Left colon (tissue), 2 donors: ENCODE results near the gene SP1. TPM values are rescaled to one million over a fixed set of nuclear protein-coding genes. Genes with fewer than 3 reads are reported as not detected.
"Not testable (repeated sequence)": the region's sequence is repeated elsewhere in the genome, so short reads cannot be mapped to it uniquely, and the experiment has no call there.

Experiments used
- ATAC-seq: fragments of 200-7000 bp; cut with Tn5 transposase; one replicate; pipeline ENCODE4 v1.9.1; 2020; ENCODE audit warnings: mild to moderate bottlenecking, moderate library complexity
- DNase-seq, 2 donors: peaks; one replicate each; pipeline ENCODE4 v3.0.0-alpha.2; 2020
- intact Hi-C, 2 donors: fragments of 100-400 bp; cut with DNase I in 1 of 2; cut with micrococcal nuclease in 1 of 2; formaldehyde crosslinking; loops; one replicate each; pipeline versions ENCODE4 v1.11.2 to v1.14.0; 2022; cut with DNase I, micrococcal nuclease
- total RNA-seq, 2 donors: library from RNA; stranded (reverse); fragmentation: NEBNext Ultra II Directional; extraction: Animal tissue kit (Norgen Biotek cat#: 25700); gene quantifications; one replicate each; pipeline ENCODE4 v1.2.1, GENCODE V29; 2021
- donor health status: DM: no; HTN: no; CAD: no.
- donor health status: DM: yes; HTN: yes; CAD: no.

The SP1 gene
- total RNA-seq, 2 donors from 2014 or later, result 85.2 to 98.2 TPM

DNA sequence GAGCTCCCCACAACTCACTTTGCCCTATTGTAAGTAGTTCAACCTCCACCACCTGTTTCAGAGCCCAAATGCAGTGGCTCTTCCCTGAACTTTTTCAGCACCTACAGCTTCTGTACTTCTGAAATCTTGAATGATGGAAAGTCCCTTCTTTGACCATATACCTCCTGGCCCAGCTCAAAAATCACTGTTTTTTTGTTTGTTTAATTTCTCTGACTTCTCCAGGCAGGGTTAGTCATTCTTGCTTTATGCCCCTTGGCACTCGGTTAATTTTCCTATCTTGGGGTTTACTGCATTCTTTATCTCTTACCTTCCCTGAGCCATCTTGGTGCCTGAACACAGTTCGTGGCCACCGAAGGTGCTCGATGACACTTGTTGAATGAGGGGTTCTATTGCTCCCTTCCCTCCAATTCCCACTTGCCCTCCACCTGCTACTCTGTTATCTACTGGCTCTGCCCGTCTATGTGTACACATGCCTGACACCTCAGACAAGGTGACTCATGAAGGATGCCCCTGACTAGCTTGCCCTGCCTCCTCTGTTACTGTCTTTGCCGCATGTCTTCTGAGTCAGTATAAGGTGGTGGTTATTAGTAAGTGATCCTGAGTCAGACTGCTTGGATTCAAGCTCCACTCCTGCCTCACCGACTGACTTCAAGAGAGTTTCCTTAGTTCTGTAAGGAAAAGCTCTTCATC lies 48.1 kb downstream of the SP1 start:
- intact Hi-C loops, result no loop called here
- DNase-seq, result no peak
- peak; percentile 82 for ATAC-seq

DNA sequence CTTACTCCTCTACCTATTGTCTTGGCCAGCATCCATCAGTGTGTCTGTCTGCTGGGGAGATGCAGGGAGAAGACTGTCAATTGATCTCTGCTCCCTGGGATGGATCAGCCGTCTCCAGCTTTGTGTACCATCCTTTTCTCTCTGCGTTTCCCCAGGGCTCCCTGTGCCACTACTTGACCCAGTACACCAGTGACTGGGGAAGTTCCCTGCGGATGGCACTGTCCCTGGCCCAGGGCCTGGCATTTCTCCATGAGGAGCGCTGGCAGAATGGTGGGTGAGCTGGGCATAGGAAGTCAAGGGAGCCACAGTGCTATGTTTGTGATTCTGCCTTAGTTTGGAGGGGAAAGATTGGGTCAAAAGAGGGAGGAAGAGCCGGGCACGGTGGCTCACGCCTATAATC lies 48.8 kb downstream of the SP1 start:
- ATAC-seq, result no peak
- no peak for DNase-seq
- intact Hi-C loops, result no loop called here

DNA sequence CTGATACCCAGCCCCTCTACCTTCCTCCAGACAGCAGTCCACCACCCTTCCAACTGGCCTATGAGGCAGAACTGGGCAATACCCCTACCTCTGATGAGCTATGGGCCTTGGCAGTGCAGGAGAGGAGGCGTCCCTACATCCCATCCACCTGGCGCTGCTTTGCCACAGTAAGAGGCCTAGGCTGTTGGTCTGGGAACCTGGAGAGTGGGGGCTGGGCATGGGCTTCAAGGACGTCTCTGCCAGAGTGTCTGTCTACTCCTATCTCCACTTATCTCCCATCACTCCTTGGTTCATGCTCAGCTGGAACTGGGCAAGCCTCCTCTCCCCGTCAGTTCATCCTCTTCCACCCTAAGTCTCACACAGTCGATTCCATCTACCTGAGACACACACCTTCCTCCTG lies 50.1 kb downstream of the SP1 start:
- intact Hi-C loops, result no loop called here
- no peak for ATAC-seq
- no peak for DNase-seq

DNA sequence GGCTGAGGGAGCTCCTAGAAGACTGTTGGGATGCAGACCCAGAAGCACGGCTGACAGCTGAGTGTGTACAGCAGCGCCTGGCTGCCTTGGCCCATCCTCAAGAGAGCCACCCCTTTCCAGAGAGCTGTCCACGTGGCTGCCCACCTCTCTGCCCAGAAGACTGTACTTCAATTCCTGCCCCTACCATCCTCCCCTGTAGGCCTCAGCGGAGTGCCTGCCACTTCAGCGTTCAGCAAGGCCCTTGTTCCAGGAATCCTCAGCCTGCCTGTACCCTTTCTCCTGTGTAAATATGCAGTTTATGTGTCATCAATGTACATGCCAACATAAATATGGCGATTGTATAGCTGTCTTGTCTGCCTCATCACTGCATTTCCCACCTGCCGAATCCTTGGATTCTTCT lies 51.2 kb downstream of the SP1 start:
- no peak for DNase-seq
- ATAC-seq, result no peak
- intact Hi-C loops, result no loop called here

DNA sequence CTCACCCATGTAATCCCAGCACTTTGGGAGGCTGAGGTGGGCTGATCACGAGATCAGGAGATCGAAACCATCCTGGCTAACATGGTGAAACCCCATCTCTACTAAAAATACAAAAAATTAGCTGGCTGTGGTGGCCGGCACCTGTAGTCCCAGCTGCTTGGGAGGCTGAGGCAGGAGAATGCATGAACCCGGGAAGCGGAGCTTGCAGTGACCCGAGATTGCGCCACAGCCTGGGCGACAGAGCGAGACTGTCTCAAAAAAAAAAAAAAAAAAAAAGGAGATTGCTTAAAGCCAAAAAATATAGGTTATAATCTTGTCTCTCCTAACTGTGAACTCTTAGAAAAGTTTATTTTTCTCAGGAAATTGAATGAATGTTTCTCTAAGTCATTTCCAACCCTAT lies 55.4 kb downstream of the SP1 start:
- ATAC-seq, DNase-seq, intact Hi-C loops: not testable (repeated sequence)

DNA sequence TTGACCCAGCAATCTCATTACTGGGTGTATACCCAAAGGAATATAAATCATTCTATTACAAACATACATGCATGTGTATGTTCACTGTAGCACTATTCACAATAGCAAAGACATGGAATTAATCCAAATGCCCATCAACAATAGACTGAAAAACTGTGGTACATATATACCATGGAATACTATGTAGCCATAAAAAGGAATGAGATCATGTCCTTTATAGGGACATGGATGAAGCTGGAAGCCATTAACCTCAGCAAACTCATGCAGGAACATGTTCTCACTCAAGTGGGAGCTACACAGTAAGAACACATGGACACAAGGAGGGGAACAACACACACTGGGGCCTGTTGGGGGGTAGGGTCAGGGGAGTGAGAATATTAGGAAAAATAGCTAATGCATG lies 59.6 kb downstream of the SP1 start:
- DNase-seq, ATAC-seq: not testable (repeated sequence)

DNA sequence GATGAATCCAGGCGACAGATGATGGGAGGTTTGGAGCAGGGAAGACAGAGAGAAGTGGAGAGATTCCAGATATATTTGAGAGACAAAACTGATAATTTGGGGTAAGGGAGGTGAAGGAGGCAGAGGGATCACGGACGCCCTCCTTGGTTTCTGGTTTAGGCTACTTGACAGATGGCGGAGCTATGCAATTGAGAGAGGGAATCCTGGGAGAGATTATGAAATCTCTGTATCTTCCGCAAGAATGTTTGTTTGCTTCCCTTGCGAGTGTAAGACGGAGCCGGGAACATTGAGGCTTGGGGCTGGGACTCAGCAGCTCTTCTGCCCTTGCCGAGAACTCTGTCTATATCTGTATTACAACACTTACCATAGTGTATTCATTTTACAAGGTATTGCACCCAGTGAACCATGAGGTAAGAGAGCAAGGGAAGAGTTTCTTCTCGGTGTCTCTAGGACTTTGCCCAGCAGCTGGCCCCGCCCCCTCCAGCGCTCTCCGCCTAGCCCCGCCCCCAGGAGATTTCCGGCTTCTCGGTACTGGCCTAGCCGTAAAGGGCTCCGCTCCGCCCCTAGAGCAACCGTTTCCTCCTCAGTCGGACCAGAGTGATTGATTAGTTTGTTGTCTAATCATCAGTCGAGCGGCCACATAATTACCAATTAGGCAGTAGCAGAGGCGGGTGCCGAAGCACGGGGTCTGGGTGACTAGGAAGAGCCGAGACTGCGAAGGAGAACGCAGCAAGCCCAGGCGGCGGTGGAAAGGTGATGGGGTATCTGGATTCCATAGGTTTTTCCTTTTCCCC lies 61.3 kb downstream of the SP1 start, which contains the start of gene PRR13:
Gene PRR13 (plus strand): TSS at position 695 of the 794 bp plus-strand sequence. CDS start 981 bp downstream, outside the sequence.
- intact Hi-C loops, result no loop called here
- peak; percentile 84 for ATAC-seq
- peak; percentile 99 to 100 for DNase-seq

More for the DNA sequence above, 59.6 kb downstream of the SP1 start:
- intact Hi-C loops, result not testable (repeated sequence)

DNA sequence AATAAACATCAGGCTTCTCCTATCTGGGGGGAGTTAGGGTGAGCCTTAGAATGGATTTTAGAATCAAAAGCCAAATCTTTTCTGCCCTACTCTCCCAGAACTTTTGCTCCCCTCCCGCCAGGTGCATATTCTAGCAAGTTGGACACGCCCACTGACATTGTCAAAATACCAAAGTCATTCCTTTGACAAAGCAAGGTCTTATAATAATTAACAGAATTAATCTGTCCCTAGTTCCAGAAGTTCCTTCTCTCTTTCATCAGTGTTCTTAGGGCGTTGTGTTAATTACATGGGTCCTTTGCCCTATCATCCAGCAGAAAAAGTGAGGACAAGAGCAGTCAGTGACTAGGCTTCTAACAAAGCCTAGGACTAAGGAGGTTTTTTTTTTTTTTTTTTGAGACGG lies 64.0 kb downstream of the SP1 start:
- peak; percentile 4 for ATAC-seq
- no peak for DNase-seq
- intact Hi-C loops, result no loop called here

DNA sequence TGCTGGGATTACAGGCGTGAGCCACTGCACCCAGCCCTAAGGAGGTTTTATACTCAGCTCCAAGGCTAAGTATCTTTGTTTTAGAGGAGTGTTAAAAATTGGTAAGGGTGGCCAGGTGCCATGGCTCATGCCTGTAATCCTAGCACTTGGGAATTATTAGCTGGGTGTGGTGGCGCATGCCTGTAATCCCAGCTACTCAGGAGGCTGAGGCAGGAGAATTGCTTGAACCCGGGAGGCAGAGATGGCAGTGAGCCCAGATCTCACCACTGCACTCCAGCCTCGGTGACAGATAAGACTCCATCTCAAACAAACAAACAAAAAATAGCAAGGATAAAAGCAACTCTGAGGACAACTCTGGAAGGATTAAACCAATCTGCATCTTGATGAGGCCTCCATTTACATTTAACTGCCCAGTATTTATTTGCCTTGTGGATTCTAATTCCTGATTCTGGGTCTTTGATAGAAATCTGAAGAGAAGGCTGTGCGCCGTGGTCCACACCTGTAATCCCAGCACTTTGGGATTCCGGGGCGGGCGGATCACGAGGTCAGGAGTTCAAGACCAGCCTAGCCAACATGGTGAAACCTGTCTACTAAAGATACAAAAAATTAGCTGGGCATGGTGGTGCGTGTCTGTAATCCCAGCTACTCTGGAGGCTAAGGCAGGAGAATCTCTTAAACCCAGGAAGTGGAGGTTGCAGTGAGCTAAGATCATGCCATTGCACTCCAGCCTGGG lies 64.8 kb downstream of the SP1 start:
- DNase-seq (peak in 1 of 2 donors; percentile 38), ATAC-seq (peak; percentile 10)
- intact Hi-C loops, result not testable (repeated sequence)

DNA sequence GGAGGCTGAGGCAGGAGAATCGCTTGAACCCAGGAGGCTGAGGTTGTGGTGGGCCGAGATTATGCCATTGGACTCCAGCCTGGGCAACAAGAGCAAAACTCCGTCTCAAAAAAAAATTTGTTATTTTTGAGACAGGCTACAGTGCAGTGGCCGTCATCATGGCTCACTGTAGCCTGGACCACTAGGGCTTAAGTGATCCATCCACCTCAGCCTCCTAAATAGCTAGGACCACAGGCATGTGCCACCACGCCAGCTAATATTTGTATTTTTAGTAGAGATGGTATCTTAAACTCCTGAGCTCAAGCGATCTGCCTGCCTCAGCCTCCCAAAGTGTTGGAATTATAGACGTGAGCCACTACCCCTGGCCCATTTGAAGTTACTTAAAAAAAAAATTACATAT lies 71.0 kb downstream of the SP1 start:
- no peak for DNase-seq
- no peak for ATAC-seq
- intact Hi-C loops, result no loop called here

DNA sequence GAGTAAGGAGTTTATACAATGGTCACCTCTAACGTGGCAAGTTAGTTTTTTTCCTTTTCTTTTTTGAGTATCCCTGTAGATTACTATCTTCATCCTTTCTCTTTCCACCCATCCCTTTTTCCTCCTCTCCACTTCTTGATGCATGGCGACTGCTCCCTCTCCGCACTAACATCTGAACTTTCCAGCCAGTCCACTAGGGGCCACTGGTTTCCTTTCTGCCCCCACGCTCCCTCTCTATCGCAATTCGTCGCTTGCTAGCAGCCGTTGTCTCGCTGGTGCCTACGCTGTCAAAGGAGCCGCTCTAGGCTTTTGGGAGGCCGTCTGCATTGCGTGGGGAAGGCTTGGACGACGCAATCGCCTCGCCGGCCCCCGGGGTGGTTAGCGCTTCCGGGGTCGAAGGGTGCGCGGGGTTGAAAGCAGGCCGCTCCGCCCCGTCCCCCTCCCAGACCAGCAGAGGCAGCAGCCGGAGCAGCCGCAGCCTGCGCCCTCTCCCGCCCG lies 71.7 kb downstream of the SP1 start, which contains the start of gene PCBP2:
Gene PCBP2 (plus strand): TSS at position 442 of the 498 bp plus-strand sequence. CDS start 2,699 bp downstream, outside the sequence.
- DNase-seq (peak; percentile 96 to 99), ATAC-seq (peak; percentile 91)
- intact Hi-C loops, result no loop called here

DNA sequence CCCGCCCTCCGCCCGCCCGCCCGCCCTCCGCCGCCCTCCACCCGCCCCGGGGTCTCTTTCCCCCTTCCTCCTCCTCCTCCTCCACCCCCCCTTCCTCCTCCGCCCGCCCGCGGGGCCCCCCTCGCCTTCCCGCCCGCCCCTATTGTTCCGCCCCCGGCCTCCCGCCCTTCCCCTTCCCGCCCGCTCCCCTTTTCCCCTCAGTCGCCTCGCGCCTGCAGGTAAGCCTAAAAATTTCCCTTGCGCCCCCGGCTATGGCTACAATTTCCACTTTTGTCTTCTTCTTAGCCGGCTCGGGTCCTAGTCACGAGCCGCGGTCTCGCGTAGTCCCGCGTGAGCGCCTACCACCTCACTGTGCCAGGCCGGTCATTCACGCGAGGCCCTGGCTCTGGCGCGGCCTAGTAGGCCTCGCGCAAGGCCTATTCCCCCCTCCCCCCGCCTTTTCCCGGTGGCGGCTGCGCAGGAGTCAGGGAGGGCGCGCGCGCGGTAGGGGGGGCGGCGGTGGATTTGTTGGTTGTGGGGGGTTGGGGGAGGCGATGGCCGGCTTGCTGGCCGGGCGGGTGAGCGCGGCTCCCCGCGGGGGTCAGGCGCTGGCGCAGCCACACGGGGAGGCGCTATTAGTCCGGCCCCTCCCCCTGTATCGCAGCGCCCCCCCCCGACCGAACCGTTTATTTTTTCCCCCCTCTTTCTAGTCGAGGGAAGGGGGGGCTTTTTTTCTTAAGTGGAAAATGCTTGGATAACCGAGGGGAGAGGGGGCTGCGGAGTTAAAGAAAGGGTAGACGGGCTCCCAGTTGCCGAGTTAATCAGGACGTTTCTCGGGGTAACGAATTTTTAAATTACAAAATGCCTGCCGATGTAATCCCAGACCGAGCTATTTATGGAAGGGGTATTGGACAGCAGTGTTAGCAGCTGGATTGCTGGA lies 72.4 kb downstream of the SP1 start:
- DNase-seq (peak; percentile 87 to 88), ATAC-seq (peak; percentile 65)
- intact Hi-C loops, result no loop called here

DNA sequence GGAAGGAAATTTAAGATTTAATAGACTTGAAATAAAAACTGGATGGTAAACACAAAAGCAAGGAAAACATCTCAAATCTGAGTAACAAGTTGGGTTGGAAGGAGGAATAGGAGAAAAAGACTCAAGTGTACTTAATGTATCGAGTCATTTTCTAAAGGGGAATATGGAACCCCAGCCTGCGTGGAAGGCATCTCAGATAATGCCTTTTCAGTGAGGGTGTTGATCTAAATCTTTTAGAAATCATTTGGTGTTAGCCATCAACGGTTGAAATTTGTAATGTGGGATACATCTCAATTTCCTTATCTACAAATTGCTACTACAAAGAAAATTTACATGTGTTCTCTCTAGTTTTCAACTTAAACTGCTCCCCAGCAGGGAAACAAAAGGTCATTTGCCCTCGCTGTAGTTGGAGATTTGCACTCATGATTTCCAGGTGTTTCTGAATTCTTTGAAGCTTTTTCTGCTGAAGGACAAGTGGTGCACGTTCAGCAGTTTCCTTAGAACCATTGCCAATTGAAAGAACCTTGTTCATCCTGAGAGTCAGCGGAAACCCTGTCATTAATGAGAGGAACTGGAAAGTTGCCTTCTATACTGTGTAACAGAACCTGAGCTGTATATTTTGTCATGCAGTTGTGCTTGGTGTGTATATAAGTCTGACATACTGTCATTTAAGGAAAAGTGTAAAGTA lies 74.1 kb downstream of the SP1 start:
- intact Hi-C loops, result no loop called here
- DNase-seq (no peak), ATAC-seq (no peak)

DNA sequence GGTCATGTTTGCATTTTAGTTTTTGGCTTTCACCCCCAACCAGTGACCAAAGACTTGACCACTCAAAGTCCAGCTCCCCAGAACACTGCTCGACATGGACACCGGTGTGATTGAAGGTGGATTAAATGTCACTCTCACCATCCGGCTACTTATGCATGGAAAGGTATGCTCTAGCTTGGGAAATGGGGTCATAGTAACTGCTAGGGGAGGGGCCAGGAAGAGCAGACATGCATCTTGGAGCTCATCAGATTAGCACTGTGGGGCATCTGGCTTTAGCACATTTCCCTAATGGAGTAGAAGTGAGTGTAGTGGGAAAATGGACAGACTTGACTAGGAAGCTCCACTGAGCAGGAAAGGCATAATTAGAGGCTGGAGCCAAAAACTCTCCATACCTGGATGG lies 74.7 kb downstream of the SP1 start:
- intact Hi-C loops, result no loop called here
- ATAC-seq, result no peak
- no peak for DNase-seq

DNA sequence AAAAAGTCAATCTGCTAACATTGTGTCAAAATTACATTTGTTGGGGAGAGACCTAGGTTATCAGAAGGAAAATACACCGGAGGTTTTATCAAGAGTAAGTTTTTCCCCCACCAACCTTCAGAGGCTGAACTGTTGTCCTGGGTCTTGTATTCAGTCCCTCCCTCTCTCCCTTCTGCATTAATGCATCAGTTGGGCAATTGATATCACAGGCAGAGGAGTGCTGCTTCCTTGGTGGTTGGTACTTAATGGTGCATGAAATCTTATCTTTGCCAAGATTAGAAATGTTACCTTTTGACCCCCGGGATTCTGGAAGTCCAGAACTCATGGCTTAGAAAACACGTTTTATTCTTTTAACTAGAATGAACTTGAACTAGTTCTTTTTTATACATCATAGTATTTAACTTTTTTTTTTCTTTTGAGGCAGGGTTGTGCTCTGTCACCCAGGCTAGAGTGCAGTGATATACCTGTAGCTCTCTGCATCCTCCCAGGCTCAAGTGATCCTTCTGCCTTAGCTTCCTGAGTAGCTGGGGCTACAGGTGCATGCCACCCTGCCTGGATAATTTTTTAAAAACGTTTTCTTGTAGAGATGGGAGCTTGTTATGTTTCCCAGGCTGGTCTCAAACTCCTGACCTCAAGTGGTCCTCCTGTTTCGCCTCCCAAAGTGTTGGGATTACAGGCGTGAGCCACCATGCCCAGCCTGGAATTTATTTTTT lies 76.8 kb downstream of the SP1 start:
- DNase-seq (no peak), ATAC-seq (no peak)
- intact Hi-C loops, result no loop called here

DNA sequence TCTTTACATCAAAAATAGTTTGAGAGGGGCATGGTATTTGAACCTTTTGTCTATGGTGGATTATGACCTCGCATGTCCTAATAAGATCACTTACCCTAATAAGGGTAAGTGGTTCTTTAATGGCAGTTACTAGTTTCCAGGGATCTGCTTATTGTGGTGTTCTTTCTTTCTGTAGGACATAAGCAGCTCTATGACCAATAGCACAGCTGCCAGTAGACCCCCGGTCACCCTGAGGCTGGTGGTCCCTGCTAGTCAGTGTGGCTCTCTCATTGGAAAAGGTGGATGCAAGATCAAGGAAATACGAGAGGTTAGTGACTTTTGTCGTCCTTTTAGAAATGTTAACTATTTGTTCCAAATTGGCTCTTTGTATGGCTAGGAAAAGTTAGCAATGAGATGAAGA lies 79.1 kb downstream of the SP1 start:
- ATAC-seq (no peak), DNase-seq (no peak)
- intact Hi-C loops, result no loop called here

DNA sequence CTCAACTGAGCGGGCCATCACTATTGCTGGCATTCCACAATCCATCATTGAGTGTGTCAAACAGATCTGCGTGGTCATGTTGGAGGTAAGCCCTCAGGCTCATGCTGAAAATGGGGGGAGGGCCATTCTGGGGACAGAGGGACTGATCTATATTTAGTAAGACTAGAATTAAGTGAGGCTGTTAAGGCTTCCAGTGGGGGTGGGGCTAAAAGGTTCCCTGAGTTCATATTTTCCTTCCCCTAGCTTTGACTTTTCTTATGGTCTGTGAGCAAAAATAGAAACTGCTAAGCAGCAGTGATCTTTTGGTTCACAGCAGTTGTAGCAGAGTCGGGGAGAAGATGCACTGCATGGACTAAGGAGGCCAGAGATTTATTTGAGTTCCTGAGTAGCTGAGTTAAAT lies 81.1 kb downstream of the SP1 start:
- intact Hi-C loops, result loop anchor here in 1 of 2 donors (10.0 kb wide), 1 partner anchor 64 kb away; no protein-coding TSS in a partner anchor
- DNase-seq, result no peak
- ATAC-seq, result no peak
